Measurements from ENCODE around the gene ZNF76. TPM values are rescaled to one million over a fixed set of nuclear protein-coding genes. Genes with fewer than 3 reads are reported as not detected.
"Not testable (repeated sequence)": the region's sequence is repeated elsewhere in the genome, so short reads cannot be mapped to it uniquely, and the experiment has no call there.

ZNF76 gene
- total RNA-seq, 6 experiments from 2014 or later = 14.4 to 19.8 (median 17.6) TPM

GRCh38 chr6:35300848-35301247 lies 41.3 kb downstream of the ZNF76 start:
- intact Hi-C loops (cut with DNase I) = no loop called here
- H3K9me3 ChIP-seq = no peaks in the 10 kb centered on the region
- no peak for TF ChIP-seq CTCF (IDR thresholded peaks at IDR 0.05)
- no peaks in the 10 kb centered on the region for H3K36me3 ChIP-seq
- no peaks in the 10 kb centered on the region for H3K27me3 ChIP-seq
- H3K4me1 ChIP-seq = no peaks in the 10 kb centered on the region
- H3K4me3 ChIP-seq = no peak overlapping the region
- peak overlapping the region in 1 of 3 donors; percentile 24 for H3K27ac ChIP-seq
- ATAC-seq (no peak), DNase-seq (no peak)

GRCh38 chr6:35302604-35303241 lies 43.2 kb downstream of the ZNF76 start:
- H3K36me3 ChIP-seq = no peaks in the 10 kb centered on the region
- peak in 1 of 3 donors; percentile 60 for DNase-seq
- intact Hi-C loops (cut with DNase I) = no loop called here
- peak; percentile 70 to 79 (median 74) for ATAC-seq
- H3K27ac ChIP-seq = peak overlapping the region in 1 of 3 donors; percentile 41
- no peak overlapping the region for H3K4me3 ChIP-seq
- H3K27me3 ChIP-seq = no peaks in the 10 kb centered on the region
- H3K9me3 ChIP-seq = no peaks in the 10 kb centered on the region
- H3K4me1 ChIP-seq = no peaks in the 10 kb centered on the region
- WGBS (ENCODE audit: insufficient coverage, low coverage, low lambda C conversion rate, missing lambda C conversion rate) = 40% methylated on average over 6 of the region's 6 CpGs
- TF ChIP-seq POLR2A (IDR thresholded peaks at IDR 0.05) (peak; percentile 22), CTCF (IDR thresholded peaks at IDR 0.05) (no peak)

GRCh38 chr6:35304299-35304698 lies 44.8 kb downstream of the ZNF76 start:
- 90% methylated on average over 1 of the region's 1 CpG for WGBS (ENCODE audit: insufficient coverage, low coverage, low lambda C conversion rate, missing lambda C conversion rate)
- H3K27ac ChIP-seq = no peak overlapping the region
- no peaks in the 10 kb centered on the region for H3K4me1 ChIP-seq
- DNase-seq (no peak), ATAC-seq (no peak)
- TF ChIP-seq CTCF (IDR thresholded peaks at IDR 0.05) = no peak
- TF ChIP-seq POLR2A (IDR thresholded peaks at IDR 0.05) = no peak
- H3K9me3 ChIP-seq = no peaks in the 10 kb centered on the region
- no peaks in the 10 kb centered on the region for H3K36me3 ChIP-seq
- no peak overlapping the region for H3K4me3 ChIP-seq
- no peaks in the 10 kb centered on the region for H3K27me3 ChIP-seq
- intact Hi-C loops (cut with DNase I) = no loop called here

GRCh38 chr6:35305117-35305516 lies 45.6 kb downstream of the ZNF76 start:
- Histone ChIP-seq H3K27me3 (no peaks in the 10 kb centered on the region), H3K27ac (no peak overlapping the region), H3K9me3 (no peaks in the 10 kb centered on the region), H3K4me3 (no peak overlapping the region), H3K36me3 (no peaks in the 10 kb centered on the region), H3K4me1 (no peaks in the 10 kb centered on the region)
- DNase-seq (peak in 1 of 3 donors; percentile 14), ATAC-seq (no peak)
- intact Hi-C loops (cut with DNase I) = no loop called here
- 85% methylated on average over 7 of the region's 8 CpGs for WGBS (ENCODE audit: insufficient coverage, low coverage, low lambda C conversion rate, missing lambda C conversion rate)
- TF ChIP-seq CTCF (IDR thresholded peaks at IDR 0.05) (no peak), POLR2A (IDR thresholded peaks at IDR 0.05) (no peak)

GRCh38 chr6:35307138-35307537 lies 47.6 kb downstream of the ZNF76 start:
- H3K27ac ChIP-seq; H3K27me3 ChIP-seq; H3K36me3 ChIP-seq; H3K4me3 ChIP-seq; H3K4me1 ChIP-seq; ATAC-seq; intact Hi-C loops (cut with DNase I); H3K9me3 ChIP-seq: not testable (repeated sequence)
- DNase-seq = peak in 1 of 3 donors; percentile 27
- 83% methylated on average over 15 of the region's 15 CpGs for WGBS (ENCODE audit: insufficient coverage, low coverage, low lambda C conversion rate, missing lambda C conversion rate)

- ATAC-seq; H3K27ac ChIP-seq; DNase-seq; H3K36me3 ChIP-seq; intact Hi-C loops (cut with DNase I); H3K4me3 ChIP-seq; H3K4me1 ChIP-seq; H3K9me3 ChIP-seq; H3K27me3 ChIP-seq: not testable (repeated sequence)
- WGBS (ENCODE audit: insufficient coverage, low coverage, low lambda C conversion rate, missing lambda C conversion rate) = 97% methylated on average over 2 of the region's 2 CpGs
Measured at GRCh38 chr6:35308543-35308942, 49.0 kb downstream of the ZNF76 start.
